ENCODE measurements around the gene NAALADL2.
A peak's percentile ranks its signal among the peaks of the same experiment; 100 is the strongest.

Gene NAALADL2

GRCh38 chr3:175272392-175272791 is 413.3 kb downstream of the NAALADL2 start:
- DNase-seq: no peak

- DNase-seq: no peak
These were observed 414.4 kb downstream of the NAALADL2 start for GRCh38 chr3:175273573-175273972.

- peak in 1 of 2 experiments; percentile 13 for DNase-seq
These were observed 414.9 kb downstream of the NAALADL2 start for GRCh38 chr3:175274056-175274455.

DNA sequence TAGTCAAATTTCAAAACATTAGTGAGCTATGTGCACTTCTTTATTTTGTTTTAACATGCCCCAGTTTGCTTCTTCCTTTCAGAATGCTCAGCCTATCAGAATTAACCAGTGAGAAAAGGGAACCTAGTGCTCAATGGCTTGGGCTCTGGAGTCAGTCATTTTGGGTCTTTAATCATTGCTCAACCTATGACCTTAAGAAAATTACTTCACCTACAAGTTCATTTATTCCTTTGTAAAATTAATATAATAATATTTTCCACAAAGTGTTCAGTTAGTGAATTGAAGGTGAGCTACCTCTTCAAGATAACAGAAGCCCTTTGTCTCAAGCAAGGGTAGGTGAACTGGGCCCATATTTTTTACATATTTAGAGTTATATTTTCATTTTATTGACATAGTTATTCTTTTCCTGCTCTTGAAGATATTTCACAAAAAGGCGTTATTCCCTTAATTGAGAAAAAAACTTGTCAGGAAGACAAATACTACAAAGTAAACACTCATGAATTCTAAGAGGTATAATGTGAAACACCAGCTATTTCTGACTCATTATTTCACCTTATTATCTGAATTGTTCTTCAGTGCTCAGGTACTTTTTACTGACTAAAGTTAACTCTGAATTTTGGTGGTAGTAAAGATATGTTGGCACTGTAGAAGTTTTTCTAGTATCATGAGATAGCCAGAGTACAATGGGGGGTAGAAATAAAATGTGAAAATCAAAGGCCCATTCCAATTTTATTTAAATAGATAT is 415.5 kb downstream of the NAALADL2 start:
- no peak for DNase-seq

- no peak for DNase-seq
These were observed 419.5 kb downstream of the NAALADL2 start for GRCh38 chr3:175278680-175279079.

DNA sequence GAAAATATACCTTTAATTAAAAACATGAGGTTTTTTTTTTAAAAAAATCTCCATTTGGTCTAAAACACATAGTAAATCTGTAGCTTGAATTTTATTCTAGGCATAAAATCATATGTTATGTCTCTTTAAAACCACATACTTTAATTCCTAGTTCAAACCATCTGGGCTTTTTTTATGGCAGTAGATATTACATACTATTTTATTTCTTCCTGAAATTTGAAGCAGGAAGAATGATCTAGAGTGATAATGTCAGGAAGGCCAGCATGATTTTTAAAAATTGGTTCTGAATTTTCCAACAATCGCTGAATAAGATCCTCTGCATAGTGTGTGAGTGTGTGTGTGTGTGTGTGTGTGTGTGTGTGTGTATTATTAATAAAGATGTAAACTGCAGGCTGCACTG is 420.3 kb downstream of the NAALADL2 start:
- DNase-seq: no peak

DNA sequence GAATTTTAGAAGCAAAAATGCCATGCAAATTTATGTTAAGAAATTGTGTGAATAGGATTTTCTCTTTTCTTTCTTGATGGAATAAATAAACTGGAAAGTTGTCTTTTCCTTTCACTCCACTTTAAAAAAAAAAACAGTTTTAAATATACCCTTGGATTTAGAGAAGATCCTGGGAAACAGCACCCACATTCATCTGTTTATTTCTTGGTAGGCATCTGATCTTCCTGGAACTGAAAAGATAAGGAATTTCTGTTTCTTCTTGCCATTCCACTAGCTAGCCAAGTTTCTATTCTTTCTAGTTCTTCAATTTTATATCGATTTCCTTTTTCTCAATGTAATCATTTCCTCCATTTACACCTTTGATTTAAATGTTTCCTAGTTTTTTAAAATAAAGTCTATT is 420.8 kb downstream of the NAALADL2 start:
- no peak for DNase-seq

- no peak for DNase-seq
These were observed 428.3 kb downstream of the NAALADL2 start for GRCh38 chr3:175287361-175287963.

DNA sequence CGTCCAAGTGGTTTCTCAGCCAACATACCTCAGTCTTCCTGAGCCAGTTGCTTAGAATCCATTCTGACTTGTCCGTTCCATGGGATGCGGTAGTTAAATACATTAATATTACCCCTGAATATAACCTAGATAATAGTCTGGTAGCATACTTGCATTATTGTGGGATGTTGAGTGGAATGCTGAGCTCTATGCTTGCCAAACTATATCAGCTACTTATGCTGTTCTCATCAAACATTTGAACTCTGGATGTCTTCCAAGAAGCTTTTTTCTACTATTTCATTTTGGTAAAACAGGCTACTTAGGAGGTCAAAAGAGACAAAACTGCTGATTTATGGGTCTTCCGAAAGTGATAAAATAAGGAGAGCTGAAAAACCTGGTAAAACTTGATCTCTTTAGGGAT is 429.5 kb downstream of the NAALADL2 start:
- DNase-seq: no peak

GRCh38 chr3:175294793-175295192 is 435.7 kb downstream of the NAALADL2 start:
- DNase-seq: no peak

DNA sequence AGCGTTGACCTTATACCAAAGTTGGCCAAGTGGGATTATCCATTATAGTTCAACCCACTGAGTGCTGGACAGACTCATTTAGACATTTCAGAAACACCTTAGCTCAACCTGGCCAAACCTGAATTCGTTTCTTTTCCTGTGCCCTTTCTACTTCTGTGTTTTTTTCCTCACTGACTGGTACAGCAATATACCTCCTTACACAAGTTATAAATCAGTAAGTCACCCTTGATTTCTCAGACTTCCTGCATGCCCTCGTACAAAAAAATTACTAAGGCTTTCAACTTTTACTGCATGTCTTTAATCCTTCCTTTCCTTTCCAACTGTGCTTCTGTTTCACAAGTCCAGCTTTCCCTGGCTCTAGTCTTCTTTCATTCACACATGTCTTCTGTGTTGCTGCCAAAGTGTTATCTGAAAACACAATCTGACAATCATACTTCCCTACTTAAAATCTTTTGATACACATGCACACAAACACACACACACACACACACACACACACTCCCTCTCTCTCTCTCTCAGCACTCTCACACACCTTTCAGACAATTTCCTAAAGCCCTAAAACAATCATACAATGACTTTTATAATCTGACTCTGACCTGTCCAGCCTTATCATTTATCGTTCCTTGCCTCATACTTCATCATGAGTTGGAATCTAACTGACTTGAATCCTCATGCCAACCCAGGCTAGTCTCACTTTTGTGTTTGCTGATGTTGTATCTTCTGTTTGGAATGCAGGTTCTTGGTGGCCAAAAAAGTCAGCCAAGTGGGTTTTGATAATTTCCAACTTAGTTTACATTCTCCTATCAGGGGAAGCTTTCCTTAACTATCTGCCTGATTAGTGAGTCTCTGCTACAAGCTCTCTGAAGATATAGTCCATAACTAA is 436.4 kb downstream of the NAALADL2 start:
- no peak for DNase-seq

GRCh38 chr3:175297216-175297615 is 438.1 kb downstream of the NAALADL2 start:
- DNase-seq: no peak

DNA sequence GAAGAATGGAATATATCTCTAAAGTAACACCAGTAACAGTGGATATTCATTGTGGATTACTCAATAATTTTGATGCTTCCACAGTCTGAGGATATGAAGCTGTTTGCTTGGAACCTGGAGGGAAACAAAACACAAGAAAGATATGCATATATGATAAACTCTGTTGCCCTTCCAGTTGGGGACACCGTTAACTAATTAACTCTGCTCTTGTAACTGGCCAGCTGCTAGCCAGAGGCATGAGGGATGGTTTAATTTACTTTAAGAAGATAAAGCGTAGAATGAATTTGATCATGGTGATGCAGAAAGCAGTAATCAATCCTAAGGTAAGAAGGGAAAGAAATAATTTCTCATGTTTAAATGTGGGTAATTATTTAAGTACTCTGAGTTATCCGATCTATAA is 442.6 kb downstream of the NAALADL2 start:
- no peak for DNase-seq

DNA sequence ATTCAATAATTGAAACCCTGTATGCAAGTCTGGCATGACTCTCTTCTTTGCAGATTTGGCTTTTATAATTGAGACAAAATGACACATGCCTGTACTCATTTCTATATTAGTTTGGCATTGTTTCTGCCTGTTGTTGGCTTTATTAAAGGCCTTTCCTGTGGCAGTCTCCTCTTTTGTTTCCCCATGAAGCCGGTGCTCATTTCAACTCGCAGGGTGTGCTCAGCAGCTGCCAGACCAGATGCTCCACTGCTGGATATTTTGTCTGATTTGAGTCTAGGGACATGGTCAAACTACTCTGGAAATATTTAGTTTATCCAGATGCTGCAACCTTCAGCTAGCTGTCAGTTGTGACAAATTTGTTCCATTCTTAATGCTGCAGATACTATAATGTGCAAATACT is 445.3 kb downstream of the NAALADL2 start:
- no peak for DNase-seq

DNA sequence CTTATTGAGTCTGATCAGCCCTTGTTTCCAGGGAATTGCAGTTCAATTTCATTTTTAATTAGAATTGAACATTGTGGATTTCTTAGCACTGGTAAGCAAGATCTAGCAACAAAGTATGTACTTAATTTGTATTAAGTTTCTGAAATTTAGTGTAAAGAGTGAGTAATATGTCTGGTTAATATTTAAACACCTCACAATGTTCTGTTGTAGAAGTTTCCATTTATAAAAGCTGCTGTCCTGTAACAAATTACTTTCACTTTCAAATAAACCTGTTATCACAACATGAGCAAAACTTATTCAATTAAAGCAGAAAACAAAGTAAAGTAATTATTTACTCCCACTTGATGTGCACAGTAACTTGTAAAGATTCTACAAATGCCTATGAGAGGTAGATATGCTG is 448.5 kb downstream of the NAALADL2 start:
- no peak for DNase-seq

DNA sequence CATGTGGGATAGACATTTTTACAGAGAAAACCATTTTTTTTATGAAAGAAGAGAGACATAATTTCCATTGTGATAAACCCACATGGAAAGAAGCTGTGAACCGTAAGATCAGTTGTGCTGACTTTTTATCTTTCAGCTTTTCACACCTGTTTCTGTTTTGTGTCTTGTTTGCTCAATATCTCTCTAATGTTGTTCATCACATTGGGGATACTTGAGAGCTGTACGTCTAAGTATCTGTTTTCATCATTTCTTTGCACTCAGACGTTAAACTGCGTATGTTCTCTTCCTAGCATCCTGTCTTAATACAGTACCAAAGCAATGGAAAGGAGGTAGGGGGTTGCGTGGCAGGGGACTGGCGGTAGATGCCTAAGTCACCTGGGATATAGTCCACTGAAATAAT is 449.0 kb downstream of the NAALADL2 start:
- no peak for DNase-seq

GRCh38 chr3:175310046-175310445 is 450.9 kb downstream of the NAALADL2 start:
- no peak for DNase-seq

GRCh38 chr3:175311404-175311803 is 452.3 kb downstream of the NAALADL2 start:
- DNase-seq: no peak

GRCh38 chr3:175311946-175312345 is 452.8 kb downstream of the NAALADL2 start:
- DNase-seq: no peak

DNA sequence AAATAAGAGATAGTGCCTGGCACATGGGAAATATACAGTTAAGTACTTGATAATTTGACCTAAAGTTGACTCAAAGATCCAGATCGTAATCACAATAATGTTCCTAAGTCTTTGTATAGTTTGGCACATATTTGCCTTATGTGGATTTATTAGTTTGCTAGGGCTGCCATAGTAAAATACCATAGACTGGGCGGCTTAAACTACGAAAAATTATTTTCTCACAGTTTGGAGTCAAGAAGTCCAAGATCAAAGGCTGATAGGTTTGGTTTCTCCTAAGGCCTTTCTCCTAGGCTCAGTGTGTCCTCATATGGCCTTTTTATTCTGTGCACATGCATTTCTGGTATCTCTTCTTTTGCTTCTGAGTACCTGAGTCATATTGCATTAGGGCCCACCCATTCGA is 453.7 kb downstream of the NAALADL2 start:
- DNase-seq: no peak

GRCh38 chr3:175316799-175317198 is 457.7 kb downstream of the NAALADL2 start:
- no peak for DNase-seq

GRCh38 chr3:175325440-175325839 is 466.3 kb downstream of the NAALADL2 start:
- no peak for DNase-seq

DNA sequence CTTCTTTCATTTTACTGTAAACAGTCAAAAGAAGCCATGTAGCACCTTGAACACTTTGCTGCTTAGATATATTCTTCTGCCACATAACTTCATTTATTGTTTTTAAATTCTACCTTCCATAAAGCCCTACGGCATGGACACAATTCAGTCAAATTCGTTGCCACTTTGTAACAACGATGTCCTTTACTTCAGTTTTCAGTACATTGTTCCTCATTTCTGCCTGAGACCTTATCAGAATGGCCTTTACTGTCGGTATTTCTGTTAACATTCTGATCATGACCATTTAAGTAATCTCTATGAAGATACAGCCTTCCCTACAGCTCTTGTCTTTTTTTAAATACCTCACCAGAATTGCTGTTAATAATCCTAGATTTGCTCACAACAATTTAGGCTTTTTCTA is 466.9 kb downstream of the NAALADL2 start:
- no peak for DNase-seq

DNA sequence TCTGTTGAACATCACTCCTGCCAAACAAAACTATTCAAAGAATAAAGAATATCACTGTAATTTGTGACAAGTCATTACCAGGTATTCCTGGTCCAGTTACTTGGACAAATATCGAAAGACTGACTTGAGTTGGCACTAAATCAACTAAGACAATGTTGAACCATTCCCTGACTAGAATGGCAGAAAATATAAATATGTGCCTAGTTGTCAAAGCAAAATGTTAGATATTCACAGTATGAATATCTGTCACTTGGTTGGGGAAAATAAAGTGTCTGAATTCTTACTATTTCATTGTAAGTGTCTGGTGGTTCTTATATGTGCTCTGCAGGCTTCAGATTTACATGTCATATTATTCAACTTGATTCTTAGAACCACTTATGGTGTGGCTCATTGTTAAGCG is 470.2 kb downstream of the NAALADL2 start:
- DNase-seq: no peak

Measured in NCI-H187 (cell line).